ENCODE results near the gene IL18R1. TPM values are rescaled to one million over a fixed set of nuclear protein-coding genes. Genes with fewer than 3 reads are reported as not detected.

The IL18R1 gene
- total RNA-seq, 3 donors from 2014 or later: 15.7 to 19.3 (median 17.9) TPM

- DNase-seq (peak; percentile 39), ATAC-seq (peak; percentile 68 to 79)
- Mint-ChIP-seq H3K4me1 (ENCODE audit: low read depth) (peaks cover 7% of the 10 kb centered on the region), H3K9me3 (no peaks in the 10 kb centered on the region), H3K36me3 (ENCODE audit: insufficient read depth) (no peaks in the 10 kb centered on the region), H3K27me3 (ENCODE audit: low read depth) (no peaks in the 10 kb centered on the region), H3K4me3 (peak overlapping the region; percentile 12)
These were observed 87.6 kb downstream of the IL18R1 start for GRCh38 chr2:102442967-102443828.

DNA sequence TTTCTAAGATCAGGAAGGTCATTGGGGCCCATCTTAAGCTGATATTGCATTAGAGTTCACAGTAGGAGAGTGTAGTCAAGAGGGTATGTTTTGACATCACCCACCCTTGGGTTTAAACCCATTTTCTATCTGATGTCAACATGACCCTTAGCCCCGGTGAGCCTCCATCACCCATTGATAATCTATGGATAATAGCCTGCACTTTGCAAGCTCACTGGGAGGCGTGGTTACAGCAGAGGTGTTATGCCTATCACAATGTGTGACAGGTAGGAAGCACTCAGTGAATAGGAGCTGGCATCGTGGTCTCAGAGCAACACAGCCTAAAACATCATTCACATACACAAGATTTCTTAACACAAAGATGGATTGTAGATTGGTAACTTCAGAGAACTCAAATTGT lies 88.6 kb downstream of the IL18R1 start:
- DNase-seq (no peak), ATAC-seq (no peak)
- Mint-ChIP-seq H3K9me3 (no peaks in the 10 kb centered on the region), H3K4me3 (no peak overlapping the region), H3K27me3 (ENCODE audit: low read depth) (no peaks in the 10 kb centered on the region), H3K4me1 (ENCODE audit: low read depth) (peaks cover 7% of the 10 kb centered on the region), H3K36me3 (ENCODE audit: insufficient read depth) (no peaks in the 10 kb centered on the region)

GRCh38 chr2:102446936-102447335 lies 91.3 kb downstream of the IL18R1 start:
- H3K27me3 Mint-ChIP-seq (ENCODE audit: low read depth): no peaks in the 10 kb centered on the region
- H3K36me3 Mint-ChIP-seq (ENCODE audit: insufficient read depth): no peaks in the 10 kb centered on the region
- H3K4me3 Mint-ChIP-seq: no peak overlapping the region
- ATAC-seq (no peak), DNase-seq (no peak)
- H3K4me1 Mint-ChIP-seq (ENCODE audit: low read depth): peaks cover 8% of the 10 kb centered on the region
- H3K9me3 Mint-ChIP-seq: no peaks in the 10 kb centered on the region

Other genes starting within 250 kb of the IL18R1 start
- 10 to 100 TPM; 19.6 to 33.5 (median 21.3) TPM for gene IL1R1, start 213.1 kb upstream of the IL18R1 start, total RNA-seq
- under 1 TPM; 0.29 to 0.99 (median 0.60) TPM for gene IL1RL2, start 168.8 kb upstream of the IL18R1 start, total RNA-seq
- under 1 TPM; 0.26 to 0.58 (median 0.38) TPM for gene IL1RL1, start 44.2 kb upstream of the IL18R1 start, total RNA-seq
- gene IL18RAP, start 67.4 kb downstream of the IL18R1 start, total RNA-seq: 1 to 10 TPM; 5.2 to 9.6 (median 8.3) TPM
- under 1 TPM in 1 of 3 donors, not detected in 2; 0.05 TPM for gene SLC9A4, start 117.4 kb downstream of the IL18R1 start, total RNA-seq

All from activated T-cell treated with anti-CD3 and anti-CD28 coated beads, Interleukin-2, amount 50 U/mL, for 4 hours (primary cell).